Endothelial cell of umbilical vein (primary cell): ENCODE data around the gene PVR.

Experiments used
- EZH2 ChIP-seq: IDR thresholded peaks from 2 replicates; pipeline ENCODE4 v1.6.1; 2012; ENCODE audit warnings: borderline replicate concordance, low read depth, mild to moderate bottlenecking, moderate library complexity, low read length, inconsistent platforms; ENCODE audit not compliant: severe bottlenecking
- FOS ChIP-seq: IDR thresholded peaks from 2 replicates; pipeline ENCODE4 v1.6.1; 2011; ENCODE audit warnings: mild to moderate bottlenecking, low read length, moderate library complexity, borderline replicate concordance; ENCODE audit not compliant: insufficient read depth
- GATA2 ChIP-seq: IDR thresholded peaks from 2 replicates; pipeline ENCODE4 v1.7.0; 2011; ENCODE audit warnings: low read depth, mild to moderate bottlenecking, moderate library complexity, mixed read lengths, low read length; ENCODE audit not compliant: insufficient read length, insufficient read depth
- JUN ChIP-seq: IDR thresholded peaks from 2 replicates; pipeline ENCODE4 v1.6.1; 2011; ENCODE audit warnings: borderline replicate concordance, low read depth; ENCODE audit not compliant: insufficient read length, insufficient read depth
- MAX ChIP-seq: IDR thresholded peaks from 2 replicates; pipeline ENCODE4 v1.6.1; 2011; ENCODE audit not compliant: insufficient read depth, insufficient read length
- MYC ChIP-seq: IDR thresholded peaks from one replicate; pipeline ENCODE4 v1.6.1; 2011; ENCODE audit warnings: mild to moderate bottlenecking, low read depth, low read length
- POLR2A ChIP-seq: IDR thresholded peaks from 2 replicates; pipeline ENCODE4 v1.6.1; 2012; ENCODE audit warnings: low read depth, mild to moderate bottlenecking, control low read depth, low read length
- POLR2AphosphoS5 ChIP-seq: IDR thresholded peaks from 2 replicates; pipeline ENCODE4 v1.6.1; 2012; ENCODE audit warnings: low read depth, mild to moderate bottlenecking, control low read depth, low read length, moderate library complexity; ENCODE audit not compliant: insufficient read depth
- TF ChIP-seq, protein P1 (sequence below), 2 donors: IDR thresholded peaks; 1 replicate in 1 of 2; 2 replicates in 1 of 2; pipeline ENCODE4 v1.5.1; 2011; ENCODE audit warnings: low read length in 2 of 2, mild to moderate bottlenecking in 2 of 2, moderate library complexity in 2 of 2, control low read depth in 1 of 2, inconsistent platforms in 1 of 2, low read depth in 1 of 2; ENCODE audit not compliant: insufficient read depth in 1 of 2; ENCODE audit errors: extremely low read depth in 1 of 2

- TF ChIP-seq MAX (no peak), POLR2AphosphoS5 (no peak), EZH2 (no peak), POLR2A (no peak), FOS (no peak), MYC (no peak), JUN (no peak), GATA2 (no peak)
- TF ChIP-seq, protein P1, sequence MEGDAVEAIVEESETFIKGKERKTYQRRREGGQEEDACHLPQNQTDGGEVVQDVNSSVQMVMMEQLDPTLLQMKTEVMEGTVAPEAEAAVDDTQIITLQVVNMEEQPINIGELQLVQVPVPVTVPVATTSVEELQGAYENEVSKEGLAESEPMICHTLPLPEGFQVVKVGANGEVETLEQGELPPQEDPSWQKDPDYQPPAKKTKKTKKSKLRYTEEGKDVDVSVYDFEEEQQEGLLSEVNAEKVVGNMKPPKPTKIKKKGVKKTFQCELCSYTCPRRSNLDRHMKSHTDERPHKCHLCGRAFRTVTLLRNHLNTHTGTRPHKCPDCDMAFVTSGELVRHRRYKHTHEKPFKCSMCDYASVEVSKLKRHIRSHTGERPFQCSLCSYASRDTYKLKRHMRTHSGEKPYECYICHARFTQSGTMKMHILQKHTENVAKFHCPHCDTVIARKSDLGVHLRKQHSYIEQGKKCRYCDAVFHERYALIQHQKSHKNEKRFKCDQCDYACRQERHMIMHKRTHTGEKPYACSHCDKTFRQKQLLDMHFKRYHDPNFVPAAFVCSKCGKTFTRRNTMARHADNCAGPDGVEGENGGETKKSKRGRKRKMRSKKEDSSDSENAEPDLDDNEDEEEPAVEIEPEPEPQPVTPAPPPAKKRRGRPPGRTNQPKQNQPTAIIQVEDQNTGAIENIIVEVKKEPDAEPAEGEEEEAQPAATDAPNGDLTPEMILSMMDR (IDR thresholded peaks at IDR 0.05; ENCODE audit: extremely low read depth in 1 of 2, insufficient read depth in 1 of 2, low read depth in 1 of 2, low read length in 2 of 2): no peak
Measured at GRCh38 chr19:44605547-44605946, 38.2 kb upstream of the PVR start.
